Measurements from ENCODE around the gene CCNL1. TPM values are rescaled to one million over a fixed set of nuclear protein-coding genes. Genes with fewer than 3 reads are reported as not detected.
"Not testable (repeated sequence)": the region's sequence is repeated elsewhere in the genome, so short reads cannot be mapped to it uniquely, and the experiment has no call there.

CCNL1 gene
- total RNA-seq, 1 donor from 2014 or later, result 222 TPM

GRCh38 chr3:157176934-157177333, 17.0 kb upstream of the CCNL1 start:
- Mint-ChIP-seq H3K4me3 (no peak overlapping the region), H3K36me3 (ENCODE audit: low read depth) (peaks cover 36% of the 10 kb centered on the region), H3K9me3 (peaks cover 2% of the 10 kb centered on the region), H3K4me1 (peaks cover 27% of the 10 kb centered on the region), H3K27ac (no peak overlapping the region), H3K27me3 (no peaks in the 10 kb centered on the region)
- intact Hi-C loops (cut with micrococcal nuclease), result loop anchor here (10.0 kb wide), 1 partner anchor 1432 kb away; the partner anchor contains the start of gene PLCH1
- ATAC-seq (ENCODE audit: low read depth) (no peak), DNase-seq (no peak)
- POLR2A ChIA-PET, result interaction anchor here (7.7 kb wide), 1 partner anchor 15 kb away, joined by 660 read pairs; the partner anchor contains the start of gene CCNL1
- CTCF ChIA-PET, result interaction anchor here (0.7 to 3.6 kb wide), 2 partner anchors 15 to 16 kb away, joined by 3 to 49 read pairs; partner anchors contain the start of gene CCNL1
- TF ChIP-seq CTCF (IDR thresholded peaks at IDR 0.05), result no peak

- peaks cover 2% of the 10 kb centered on the region for H3K9me3 Mint-ChIP-seq
- no peak for ATAC-seq (ENCODE audit: low read depth)
- intact Hi-C loops (cut with micrococcal nuclease), result loop anchor here (1.0 to 10.0 kb wide), 12 partner anchors 16 to 1431 kb away; partner anchors contain the start of genes CCNL1, GMPS, PLCH1 and RSRC1
- no peaks in the 10 kb centered on the region for H3K27me3 Mint-ChIP-seq
- H3K36me3 Mint-ChIP-seq (ENCODE audit: low read depth), result peaks cover 30% of the 10 kb centered on the region
- H3K4me1 Mint-ChIP-seq, result peaks cover 29% of the 10 kb centered on the region
- no peak for DNase-seq
- H3K4me3 Mint-ChIP-seq, result peak overlapping the region; percentile 90
- ChIA-PET CTCF (interaction anchor here (0.7 to 3.6 kb wide), 3 partner anchors 15 to 64 kb away, joined by 3 to 49 read pairs (median 5); partner anchors contain the start of gene CCNL1), POLR2A (interaction anchor here (0.6 to 7.7 kb wide), 23 partner anchors 10 to 1626 kb away, joined by 3 to 660 read pairs (median 6); partner anchors contain the start of genes CCNL1, MFSD1, RSRC1 and SSR3)
- TF ChIP-seq CTCF (IDR thresholded peaks at IDR 0.05), result no peak
- peak overlapping the region; percentile 98 for H3K27ac Mint-ChIP-seq
These were observed 16.0 kb upstream of the CCNL1 start for GRCh38 chr3:157175691-157176507.

GRCh38 chr3:157174649-157175498, 14.9 kb upstream of the CCNL1 start:
- ATAC-seq (ENCODE audit: low read depth) (peak; percentile 90), DNase-seq (peak; percentile 91)
- Mint-ChIP-seq H3K36me3 (ENCODE audit: low read depth) (peaks cover 23% of the 10 kb centered on the region), H3K27me3 (no peaks in the 10 kb centered on the region), H3K27ac (peak overlapping the region; percentile 98), H3K9me3 (no peaks in the 10 kb centered on the region), H3K4me1 (peaks cover 30% of the 10 kb centered on the region), H3K4me3 (peak overlapping the region; percentile 90)
- CTCF ChIA-PET, result interaction anchor here (0.7 to 3.6 kb wide), 4 partner anchors 14 to 65 kb away, joined by 3 to 49 read pairs (median 4); partner anchors contain the start of gene CCNL1
- intact Hi-C loops (cut with micrococcal nuclease), result loop anchor here (1.0 to 10.0 kb wide), 12 partner anchors 15 to 1430 kb away; partner anchors contain the start of genes CCNL1, GMPS, PLCH1 and RSRC1
- TF ChIP-seq CTCF (IDR thresholded peaks at IDR 0.05), result no peak
- POLR2A ChIA-PET, result interaction anchor here (0.6 to 7.7 kb wide), 25 partner anchors 9 to 1627 kb away, joined by 3 to 660 read pairs (median 5); partner anchors contain the start of genes CCNL1, MFSD1, RSRC1 and SSR3

- no peak for DNase-seq
These were observed 14.3 kb upstream of the CCNL1 start for GRCh38 chr3:157174290-157174648.

GRCh38 chr3:157173343-157173742, 13.4 kb upstream of the CCNL1 start:
- not testable (repeated sequence) for H3K9me3 Mint-ChIP-seq; ATAC-seq (ENCODE audit: low read depth); H3K4me3 Mint-ChIP-seq; DNase-seq; H3K27me3 Mint-ChIP-seq; H3K27ac Mint-ChIP-seq
- H3K36me3 Mint-ChIP-seq (ENCODE audit: low read depth), result peaks cover 17% of the 10 kb centered on the region
- H3K4me1 Mint-ChIP-seq, result peaks cover 30% of the 10 kb centered on the region
- CTCF ChIA-PET, result interaction anchor here (3.6 kb wide), 1 partner anchor 12 kb away, joined by 49 read pairs; the partner anchor contains the start of gene CCNL1
- intact Hi-C loops (cut with micrococcal nuclease), result loop anchor here (10.0 kb wide), 1 partner anchor 1429 kb away; the partner anchor contains the start of gene PLCH1
- POLR2A ChIA-PET, result interaction anchor here (0.6 to 7.7 kb wide), 7 partner anchors 11 to 1885 kb away, joined by 3 to 660 read pairs (median 23); partner anchors contain the start of gene CCNL1

More at GRCh38 chr3:157174290-157174648, 14.3 kb upstream of the CCNL1 start:
- Mint-ChIP-seq H3K9me3 (no peaks in the 10 kb centered on the region), H3K27ac (peak overlapping the region; percentile 98), H3K4me3 (peak overlapping the region; percentile 90), H3K27me3 (no peaks in the 10 kb centered on the region), H3K4me1 (peaks cover 30% of the 10 kb centered on the region), H3K36me3 (ENCODE audit: low read depth) (peaks cover 17% of the 10 kb centered on the region)
- peak; percentile 1 for ATAC-seq (ENCODE audit: low read depth)
- ChIA-PET CTCF (interaction anchor here (1.2 to 3.6 kb wide), 3 partner anchors 13 to 66 kb away, joined by 3 to 49 read pairs (median 5); partner anchors contain the start of gene CCNL1), POLR2A (interaction anchor here (0.7 to 7.7 kb wide), 17 partner anchors 8 to 1628 kb away, joined by 3 to 660 read pairs (median 8); partner anchors contain the start of genes CCNL1, MFSD1, SSR3 and TIPARP)
- TF ChIP-seq CTCF (IDR thresholded peaks at IDR 0.05), result no peak
- intact Hi-C loops (cut with micrococcal nuclease), result loop anchor here (10.0 kb wide), 1 partner anchor 1429 kb away; the partner anchor contains the start of gene PLCH1
